Breast epithelium (tissue), 3 donors: ENCODE measurements around the gene PICALM.

Source experiments
- CTCF ChIP-seq, 3 donors: fragments of 450-650 bp; IDR thresholded peaks; one replicate each; pipeline ENCODE4 v1.5.1; 2016 to 2017; ENCODE audit warnings: antibody characterized with exemption in 3 of 3, mild to moderate bottlenecking in 3 of 3, moderate library complexity in 3 of 3
- POLR2A ChIP-seq: fragments of 450-650 bp; IDR thresholded peaks from one replicate; pipeline ENCODE4 v1.6.1; 2016; ENCODE audit warnings: antibody characterized with exemption, mild to moderate bottlenecking, moderate library complexity
- POLR2AphosphoS5 ChIP-seq, 3 donors: sonication (generic); formaldehyde crosslinking; IDR thresholded peaks; one replicate each; pipeline ENCODE4 v1.6.1; 2017; ENCODE audit warnings: antibody characterized with exemption in 3 of 3

GRCh38 chr11:85955531-85955930 is 113.4 kb downstream of the PICALM start:
- TF ChIP-seq POLR2AphosphoS5 (IDR thresholded peaks at IDR 0.05) (no peak), CTCF (IDR thresholded peaks at IDR 0.05) (no peak), POLR2A (no peak)
